Measurements from ENCODE around the gene GRIP2. TPM values are rescaled to one million over a fixed set of nuclear protein-coding genes. Genes with fewer than 3 reads are reported as not detected.

GRIP2 gene
- total and polyA plus RNA-seq, 2 experiments from 2014 or later, result 0.73 to 2.4 TPM

- Histone ChIP-seq H3K9me2 (replicated peaks; ENCODE audit: insufficient read depth) (no peaks in the 10 kb centered on the region), H4K20me1 (ENCODE audit: insufficient read depth, poor library complexity, severe bottlenecking) (no peaks in the 10 kb centered on the region), H3K4me3 (no peak overlapping the region), H3K27ac (no peak overlapping the region), H2AFZ (no peak overlapping the region), H3K27me3 (no peaks in the 10 kb centered on the region), H3K79me2 (no peaks in the 10 kb centered on the region), H3K4me1 (ENCODE audit: insufficient read depth) (no peaks in the 10 kb centered on the region), H3K4me2 (no peak overlapping the region), H3K36me3 (replicated peaks; ENCODE audit: insufficient read depth, low read depth) (no peaks in the 10 kb centered on the region), H3K9me3 (ENCODE audit: low read depth) (no peaks in the 10 kb centered on the region)
- TF ChIP-seq EZH2 (IDR thresholded peaks at IDR 0.05; ENCODE audit: borderline replicate concordance) (no peak), EZH2phosphoT487 (IDR thresholded peaks at IDR 0.05; ENCODE audit: low read depth, severe bottlenecking, unreplicated experiment) (no peak), CTCF (IDR thresholded peaks at IDR 0.05; ENCODE audit: poor library complexity) (no peak)
- DNase-seq (ENCODE audit: low spot score), result no peak
- WGBS (ENCODE audit: low lambda C conversion rate, missing lambda C conversion rate), result 71% methylated on average over 12 of the region's 12 CpGs
These were observed 28.4 kb downstream of the GRIP2 start for GRCh38 chr3:14511623-14512280.

- Histone ChIP-seq H2AFZ (no peak overlapping the region), H3K4me1 (ENCODE audit: insufficient read depth) (no peaks in the 10 kb centered on the region), H3K79me2 (no peaks in the 10 kb centered on the region), H3K27ac (no peak overlapping the region), H4K20me1 (ENCODE audit: insufficient read depth, poor library complexity, severe bottlenecking) (no peaks in the 10 kb centered on the region), H3K4me3 (no peak overlapping the region), H3K9me2 (replicated peaks; ENCODE audit: insufficient read depth) (no peaks in the 10 kb centered on the region), H3K9me3 (ENCODE audit: low read depth) (no peaks in the 10 kb centered on the region), H3K4me2 (no peak overlapping the region), H3K27me3 (no peaks in the 10 kb centered on the region), H3K36me3 (replicated peaks; ENCODE audit: insufficient read depth, low read depth) (no peaks in the 10 kb centered on the region)
- 84% methylated on average over 23 of the region's 23 CpGs for WGBS (ENCODE audit: low lambda C conversion rate, missing lambda C conversion rate)
- no peak for TF ChIP-seq CTCF (IDR thresholded peaks at IDR 0.05; ENCODE audit: poor library complexity)
- DNase-seq (ENCODE audit: low spot score), result no peak
These were observed 29.1 kb downstream of the GRIP2 start for GRCh38 chr3:14510838-14511622.

GRCh38 chr3:14509796-14510100, 30.4 kb downstream of the GRIP2 start:
- no peak overlapping the region for H3K4me3 ChIP-seq
- no peak for DNase-seq (ENCODE audit: low spot score)
- no peaks in the 10 kb centered on the region for H3K4me1 ChIP-seq (ENCODE audit: insufficient read depth)
- no peaks in the 10 kb centered on the region for H4K20me1 ChIP-seq (ENCODE audit: insufficient read depth, poor library complexity, severe bottlenecking)
- no peak overlapping the region for H2AFZ ChIP-seq
- H3K27me3 ChIP-seq, result no peaks in the 10 kb centered on the region
- TF ChIP-seq EZH2 (IDR thresholded peaks at IDR 0.05; ENCODE audit: borderline replicate concordance) (no peak), CTCF (IDR thresholded peaks at IDR 0.05; ENCODE audit: poor library complexity) (no peak), EZH2phosphoT487 (IDR thresholded peaks at IDR 0.05; ENCODE audit: low read depth, severe bottlenecking, unreplicated experiment) (no peak)
- H3K36me3 ChIP-seq (replicated peaks; ENCODE audit: insufficient read depth, low read depth), result no peaks in the 10 kb centered on the region
- no peak overlapping the region for H3K27ac ChIP-seq
- no peaks in the 10 kb centered on the region for H3K79me2 ChIP-seq
- 94% methylated on average over 10 of the region's 10 CpGs for whole genome bisulfite sequencing (ENCODE audit: low lambda C conversion rate, missing lambda C conversion rate)
- H3K4me2 ChIP-seq, result no peak overlapping the region
- H3K9me2 ChIP-seq (replicated peaks; ENCODE audit: insufficient read depth), result no peaks in the 10 kb centered on the region
- no peaks in the 10 kb centered on the region for H3K9me3 ChIP-seq (ENCODE audit: low read depth)

Measured in hepatocyte (in vitro differentiated cells).